Left cardiac atrium (tissue), 4 donors: ENCODE data around the gene PPP2R2D. TPM values are rescaled to one million over a fixed set of nuclear protein-coding genes. Genes with fewer than 3 reads are reported as not detected.
"Not testable (repeated sequence)": the region's sequence is repeated elsewhere in the genome, so short reads cannot be mapped to it uniquely, and the experiment has no call there.

Experiments
- ATAC-seq, 2 donors: fragments of 200-7000 bp; cut with Tn5 transposase; one replicate each; pipeline ENCODE4 v1.9.1; 2020; ENCODE audit warnings: mild to moderate bottlenecking in 2 of 2, moderate library complexity in 2 of 2
- DNase-seq: peaks from one replicate; pipeline ENCODE4 v3.0.0-alpha.2; 2020
- intact Hi-C, 2 donors: fragments of 100-400 bp; cut with DNase I; formaldehyde crosslinking; loops; one replicate each; pipeline versions ENCODE4 v1.14.1 to v1.15.1; 2022 to 2023
- total RNA-seq, 2 donors: library from RNA; stranded (reverse); fragmentation: NEBNext Ultra II Directional; extraction: Animal tissue kit (Norgen Biotek cat#: 25700); gene quantifications; one replicate each; pipeline ENCODE4 v1.2.1, GENCODE V29; 2021
- donor health status: DM: no; HTN: yes; CAD: no.
- donor health status: DM: no; HTN: yes; CAD: no; lungs with severe emphysema.
- donor health status: DM: yes; HTN: yes; CAD: no.
- donor health status: Dilated cardiomyopathy.

Gene PPP2R2D
- total RNA-seq, 2 donors from 2014 or later: 30.0 to 38.4 TPM

- intact Hi-C loops: loop anchor here in 1 of 2 donors (5.0 kb wide), 1 partner anchor 72 kb away; no protein-coding TSS in a partner anchor
- DNase-seq (peak; percentile 6), ATAC-seq (no peak)
Measured at GRCh38 chr10:131899695-131900349, 986 bp upstream of the PPP2R2D start.

GRCh38 chr10:131901181-131901829 lies 497 bp downstream of the PPP2R2D start:
- intact Hi-C loops: loop anchor here in 1 of 2 donors (5.0 kb wide), 1 partner anchor 71 kb away; no protein-coding TSS in a partner anchor
- peak; percentile 31 to 40 for ATAC-seq
- peak; percentile 67 for DNase-seq

DNA sequence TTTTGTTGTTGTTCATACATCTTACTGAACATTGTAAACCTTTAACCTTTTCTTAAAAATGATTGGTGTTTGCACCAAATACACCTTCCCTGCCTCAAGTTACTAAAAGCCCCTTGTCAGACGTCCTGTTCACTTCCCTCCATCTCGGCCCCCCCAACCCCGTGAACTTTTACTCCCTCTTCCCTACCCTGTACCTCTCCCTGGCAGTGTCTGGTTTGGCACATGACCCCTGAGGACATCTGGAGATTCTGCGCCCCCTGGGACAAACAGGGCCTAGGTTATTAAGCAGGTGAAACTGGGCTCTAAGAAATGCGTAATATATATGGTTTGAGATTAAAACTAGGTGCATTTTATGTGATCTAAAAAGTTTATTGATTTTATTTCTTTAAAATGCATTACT lies 1.4 kb downstream of the PPP2R2D start:
- no peak for ATAC-seq
- DNase-seq: peak; percentile 11
- intact Hi-C loops: loop anchor here in 1 of 2 donors (5.0 kb wide), 1 partner anchor 70 kb away; no protein-coding TSS in a partner anchor

DNA sequence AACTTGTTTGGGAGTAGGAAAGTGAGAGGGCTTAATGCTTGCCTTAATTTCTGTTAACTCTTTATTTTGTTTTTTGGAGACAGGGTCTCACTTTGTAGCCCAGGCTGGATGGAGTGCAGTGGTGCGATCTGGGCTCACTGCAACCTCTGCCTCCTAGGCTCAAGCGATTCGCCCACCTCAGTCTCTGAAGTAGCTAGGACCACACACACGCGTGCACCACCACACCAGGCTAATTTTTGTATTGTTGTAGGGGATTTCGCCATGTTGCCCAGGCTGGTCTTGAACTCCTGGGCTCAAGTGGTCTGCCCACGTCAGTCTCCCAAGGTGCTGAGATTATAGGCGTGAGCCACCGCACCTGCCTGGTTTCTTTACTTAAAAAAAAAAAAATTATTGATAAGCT lies 1.9 kb downstream of the PPP2R2D start:
- ATAC-seq (no peak), DNase-seq (peak; percentile 3)
- intact Hi-C loops: loop anchor here in 1 of 2 donors (5.0 kb wide), 1 partner anchor 70 kb away; no protein-coding TSS in a partner anchor

DNA sequence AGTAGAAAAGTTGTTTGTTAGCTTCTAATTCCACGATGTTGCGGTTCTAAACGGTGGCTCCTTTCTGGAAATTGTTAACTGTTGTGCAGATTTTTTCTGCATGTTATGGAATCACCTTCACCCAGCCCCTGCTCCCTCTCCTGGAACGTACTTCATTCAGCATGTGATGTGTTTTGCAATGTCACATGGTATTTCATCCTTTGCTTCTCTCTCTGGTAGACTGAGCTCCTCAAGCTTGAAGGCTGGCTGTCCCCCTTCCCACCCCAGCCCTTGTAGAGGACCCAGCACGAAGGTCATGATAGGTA lies 4.4 kb downstream of the PPP2R2D start:
- intact Hi-C loops: no loop called here
- ATAC-seq: no peak

DNA sequence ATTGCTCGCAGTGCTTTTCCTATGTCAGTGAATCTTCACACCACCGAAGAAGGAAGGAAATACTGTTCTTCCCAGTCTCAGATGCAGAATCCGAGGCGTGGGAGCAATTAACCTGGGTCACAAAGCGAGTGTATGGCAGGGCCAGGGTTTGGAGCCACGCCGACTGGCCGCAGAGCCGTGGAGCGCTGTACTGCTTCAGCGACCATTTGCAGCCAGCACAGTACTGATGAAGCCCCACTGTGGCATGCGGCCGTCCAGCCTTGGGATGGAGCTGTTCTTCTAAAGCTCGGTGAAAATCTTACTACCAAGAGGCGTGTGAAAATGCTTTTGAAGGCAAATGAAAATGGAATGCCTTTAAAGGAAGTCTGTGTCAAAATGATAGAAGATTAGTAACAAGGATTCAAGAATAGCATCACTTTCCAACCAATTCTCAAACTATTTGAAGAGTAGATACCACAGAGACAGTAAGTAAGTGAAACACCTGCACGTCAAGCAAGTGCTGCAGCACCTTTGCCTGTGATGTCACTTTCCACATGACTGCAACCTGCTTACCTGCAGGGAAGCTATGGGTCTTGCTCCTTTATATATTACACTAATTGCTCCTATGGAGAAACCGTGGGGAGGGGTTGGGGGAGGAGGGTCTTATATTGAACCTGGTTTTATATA lies 4.9 kb downstream of the PPP2R2D start:
- ATAC-seq (no peak), DNase-seq (peak; percentile 5)
- intact Hi-C loops: no loop called here

More for the DNA sequence above, 4.4 kb downstream of the PPP2R2D start:
- peak; percentile 4 for DNase-seq

- intact Hi-C loops: no loop called here
- DNase-seq (no peak), ATAC-seq (no peak)
Measured at GRCh38 chr10:131906269-131906639, 5.4 kb downstream of the PPP2R2D start.

- ATAC-seq: no peak
- intact Hi-C loops: no loop called here
- DNase-seq: peak; percentile 0
Measured at GRCh38 chr10:131907679-131908078, 6.9 kb downstream of the PPP2R2D start.

DNA sequence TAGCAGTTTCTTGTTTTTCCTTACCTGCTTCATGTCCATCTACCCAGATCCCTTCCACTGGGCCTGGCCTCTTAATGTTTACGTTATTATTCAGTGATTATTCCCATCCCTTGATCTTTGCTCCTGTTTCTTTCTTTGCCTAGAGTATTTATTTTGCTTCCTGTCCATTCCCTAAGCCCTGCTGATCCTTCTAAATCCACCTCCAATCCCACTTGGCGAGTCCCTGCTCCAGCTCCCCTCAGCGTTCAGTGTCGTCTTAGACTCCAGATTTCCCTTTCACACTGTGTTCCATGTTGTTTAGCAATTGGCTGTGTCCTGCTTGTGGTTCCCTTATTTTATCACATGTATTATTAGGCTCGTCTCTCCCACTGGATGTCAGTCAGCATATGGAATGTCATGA lies 7.3 kb downstream of the PPP2R2D start:
- no peak for ATAC-seq
- intact Hi-C loops: no loop called here
- DNase-seq: no peak

DNA sequence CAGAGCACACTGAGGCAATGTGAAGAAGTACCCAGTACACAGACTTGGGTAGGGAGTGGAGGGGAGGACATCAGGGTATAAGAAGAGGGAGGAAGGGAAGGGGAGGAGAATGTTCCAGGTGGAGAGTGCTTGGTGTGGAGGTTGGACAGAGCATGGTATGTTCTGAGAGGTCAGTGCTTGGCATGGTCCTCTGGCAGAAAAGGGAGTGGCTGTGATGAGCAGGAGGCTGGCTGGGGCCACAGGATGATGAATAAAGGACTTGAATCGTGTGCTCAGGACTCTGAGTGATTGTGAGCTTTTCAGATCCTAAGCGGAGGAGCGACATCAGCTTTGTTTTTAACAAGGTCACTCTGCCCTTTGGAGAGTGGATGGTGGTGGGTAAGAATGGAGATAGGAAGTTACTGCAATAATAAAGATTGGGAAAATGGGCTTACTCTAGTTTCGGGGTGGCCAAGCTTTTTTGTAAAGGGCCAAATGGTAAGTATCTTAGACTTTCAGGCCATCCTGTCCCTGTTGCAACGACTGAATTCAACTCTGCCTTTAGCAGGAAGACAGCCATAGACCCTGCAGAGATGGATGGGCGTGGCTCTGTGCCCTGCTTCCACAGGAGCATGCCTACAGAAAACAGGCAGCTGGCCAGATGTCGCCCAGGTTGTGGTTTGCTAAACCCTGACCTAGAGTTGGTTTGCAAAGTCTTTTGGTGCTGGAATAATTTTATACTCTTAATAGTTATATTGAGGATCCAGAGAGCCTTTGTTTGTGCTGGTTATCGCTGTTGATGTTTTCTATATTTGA lies 8.4 kb downstream of the PPP2R2D start:
- DNase-seq (peak; percentile 4), ATAC-seq (peak in 1 of 2 donors; percentile 46)
- intact Hi-C loops: no loop called here

- DNase-seq (no peak), ATAC-seq (no peak)
- intact Hi-C loops: no loop called here
Measured at GRCh38 chr10:131909929-131910328, 9.1 kb downstream of the PPP2R2D start.

GRCh38 chr10:131910663-131911314 lies 10.0 kb downstream of the PPP2R2D start:
- intact Hi-C loops: no loop called here
- no peak for DNase-seq
- ATAC-seq: no peak

DNA sequence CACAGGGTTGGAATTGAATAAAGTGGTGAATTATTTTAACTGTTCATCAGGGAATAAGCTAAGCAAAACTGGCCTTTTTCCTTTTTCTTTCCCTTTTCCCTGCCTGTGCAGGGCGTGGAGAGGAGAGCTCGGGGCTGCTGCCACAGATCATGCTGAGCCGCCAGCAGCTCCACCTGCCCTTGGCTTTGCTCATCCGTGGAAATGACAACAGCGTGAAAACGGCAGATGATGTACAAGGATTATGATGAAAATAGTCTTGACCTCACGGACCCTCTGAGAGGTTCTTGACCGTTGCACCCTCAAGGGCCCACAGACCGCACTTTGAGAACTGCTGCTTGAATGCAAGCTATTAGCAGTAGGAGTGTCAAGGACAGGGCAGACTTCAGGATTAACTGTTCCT lies 10.6 kb downstream of the PPP2R2D start:
- intact Hi-C loops: no loop called here
- no peak for DNase-seq

GRCh38 chr10:131912620-131913019 lies 11.8 kb downstream of the PPP2R2D start:
- DNase-seq (no peak), ATAC-seq (no peak)
- intact Hi-C loops: no loop called here

More for the DNA sequence above, 10.6 kb downstream of the PPP2R2D start:
- ATAC-seq: no peak

GRCh38 chr10:131915484-131915883 lies 14.7 kb downstream of the PPP2R2D start:
- DNase-seq: no peak
- intact Hi-C loops: no loop called here
- ATAC-seq: no peak

- intact Hi-C loops: no loop called here
- ATAC-seq (no peak), DNase-seq (no peak)
Measured at GRCh38 chr10:131915990-131916766, 15.4 kb downstream of the PPP2R2D start.

DNA sequence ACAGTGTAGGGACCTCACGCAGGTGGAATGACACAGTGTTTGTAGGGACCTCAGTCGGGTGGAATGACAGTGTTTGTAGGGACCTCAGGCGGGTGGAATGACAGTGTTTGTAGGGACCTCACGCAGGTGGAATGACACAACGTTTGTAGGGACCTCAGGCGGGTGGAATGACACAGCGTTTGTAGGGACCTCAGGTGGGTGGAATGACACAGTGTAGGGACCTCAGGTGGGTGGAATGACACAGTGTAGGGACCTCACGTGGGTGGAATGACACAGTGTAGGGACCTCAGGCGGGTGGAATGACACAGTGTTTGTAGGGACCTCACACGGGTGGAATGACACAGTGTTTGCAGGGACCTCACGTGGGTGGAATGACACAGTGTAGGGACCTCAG lies 16.0 kb downstream of the PPP2R2D start:
- DNase-seq, ATAC-seq, intact Hi-C loops: not testable (repeated sequence)

GRCh38 chr10:131917496-131917895 lies 16.7 kb downstream of the PPP2R2D start:
- ATAC-seq, DNase-seq, intact Hi-C loops: not testable (repeated sequence)
